Measurements from ENCODE around the gene TMC8.

- TF ChIP-seq POLR2A (IDR thresholded peaks at IDR 0.05; ENCODE audit: low read depth) (no peak), CTCF (IDR thresholded peaks at IDR 0.05) (no peak), EP300 (IDR thresholded peaks at IDR 0.05) (no peak), POLR2AphosphoS5 (IDR thresholded peaks at IDR 0.05) (no peak)
These were observed 5.4 kb downstream of the TMC8 start for GRCh38 chr17:78135858-78136500.

Data from esophagus muscularis mucosa (tissue), 4 donors.